Measurements from ENCODE around the gene STEEP1. TPM values are rescaled to one million over a fixed set of nuclear protein-coding genes. Genes with fewer than 3 reads are reported as not detected.

Gene STEEP1
- total RNA-seq, 1 donor from 2014 or later, result 18.3 TPM

DNA sequence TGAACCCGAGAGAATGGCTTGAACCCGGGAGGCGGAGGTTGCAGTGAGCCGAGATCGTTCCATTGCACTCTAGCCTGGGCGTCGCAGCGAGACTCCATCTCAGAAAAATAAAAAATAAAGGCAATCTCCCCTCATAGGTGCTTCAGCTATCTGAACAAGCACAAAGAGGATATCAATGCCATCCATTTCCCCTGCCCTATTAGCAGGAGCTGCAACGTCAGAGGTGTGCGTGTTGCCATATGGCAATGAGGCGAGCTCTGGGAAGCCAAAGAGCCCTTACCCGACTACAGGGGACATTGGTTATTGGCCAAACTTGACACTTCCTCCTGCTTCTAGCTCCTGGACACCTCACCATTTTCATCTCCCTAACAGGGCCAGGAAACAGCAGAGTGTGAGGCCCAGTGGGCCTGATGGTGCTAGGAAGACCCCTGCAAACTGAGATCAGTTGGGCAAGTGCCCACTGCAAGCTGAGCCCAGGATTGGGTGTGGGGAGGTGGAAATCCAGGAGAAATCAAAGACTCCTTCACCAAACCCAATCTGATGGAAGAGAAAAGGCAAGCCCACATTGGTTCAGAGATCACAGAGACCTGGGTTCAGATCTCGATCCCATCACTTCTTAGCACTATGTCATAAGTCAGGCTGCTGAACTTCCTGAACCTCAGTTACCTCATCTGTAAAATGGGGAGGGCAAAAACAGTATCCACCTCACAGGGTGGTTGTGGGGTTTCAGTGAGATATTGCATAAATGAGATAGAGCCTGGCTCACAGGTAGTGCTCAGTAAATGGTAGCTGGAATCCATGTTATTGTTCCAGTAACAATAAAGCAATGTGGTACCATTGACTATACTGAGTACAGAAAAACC lies 75.8 kb downstream of the STEEP1 start:
- DNase-seq (ENCODE audit: low spot score, unreplicated experiment), result no peak
- no peak overlapping the region for H3K27ac Mint-ChIP-seq
- peaks cover 14% of the 10 kb centered on the region for H3K9me3 Mint-ChIP-seq (ENCODE audit: low read depth)
- TF ChIP-seq, protein P1, sequence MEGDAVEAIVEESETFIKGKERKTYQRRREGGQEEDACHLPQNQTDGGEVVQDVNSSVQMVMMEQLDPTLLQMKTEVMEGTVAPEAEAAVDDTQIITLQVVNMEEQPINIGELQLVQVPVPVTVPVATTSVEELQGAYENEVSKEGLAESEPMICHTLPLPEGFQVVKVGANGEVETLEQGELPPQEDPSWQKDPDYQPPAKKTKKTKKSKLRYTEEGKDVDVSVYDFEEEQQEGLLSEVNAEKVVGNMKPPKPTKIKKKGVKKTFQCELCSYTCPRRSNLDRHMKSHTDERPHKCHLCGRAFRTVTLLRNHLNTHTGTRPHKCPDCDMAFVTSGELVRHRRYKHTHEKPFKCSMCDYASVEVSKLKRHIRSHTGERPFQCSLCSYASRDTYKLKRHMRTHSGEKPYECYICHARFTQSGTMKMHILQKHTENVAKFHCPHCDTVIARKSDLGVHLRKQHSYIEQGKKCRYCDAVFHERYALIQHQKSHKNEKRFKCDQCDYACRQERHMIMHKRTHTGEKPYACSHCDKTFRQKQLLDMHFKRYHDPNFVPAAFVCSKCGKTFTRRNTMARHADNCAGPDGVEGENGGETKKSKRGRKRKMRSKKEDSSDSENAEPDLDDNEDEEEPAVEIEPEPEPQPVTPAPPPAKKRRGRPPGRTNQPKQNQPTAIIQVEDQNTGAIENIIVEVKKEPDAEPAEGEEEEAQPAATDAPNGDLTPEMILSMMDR (IDR thresholded peaks at IDR 0.05; ENCODE audit: unreplicated experiment), result no peak
- no peaks in the 10 kb centered on the region for H3K36me3 Mint-ChIP-seq (ENCODE audit: insufficient read depth)
- no peak overlapping the region for H3K4me3 Mint-ChIP-seq (ENCODE audit: low read depth)
- peaks cover under 1% of the 10 kb centered on the region for H3K27me3 Mint-ChIP-seq
- no peaks in the 10 kb centered on the region for H3K4me1 Mint-ChIP-seq (ENCODE audit: low read depth)

- H3K4me1 Mint-ChIP-seq (ENCODE audit: low read depth), result no peaks in the 10 kb centered on the region
- H3K4me3 Mint-ChIP-seq (ENCODE audit: low read depth), result no peak overlapping the region
- TF ChIP-seq, protein P1 (IDR thresholded peaks at IDR 0.05; ENCODE audit: unreplicated experiment), result peak; percentile 62
- no peak overlapping the region for H3K27ac Mint-ChIP-seq
- no peak for DNase-seq (ENCODE audit: low spot score, unreplicated experiment)
- peaks cover 2% of the 10 kb centered on the region for H3K27me3 Mint-ChIP-seq
- H3K9me3 Mint-ChIP-seq (ENCODE audit: low read depth), result peaks cover 14% of the 10 kb centered on the region
- H3K36me3 Mint-ChIP-seq (ENCODE audit: insufficient read depth), result no peaks in the 10 kb centered on the region
These were observed 76.5 kb downstream of the STEEP1 start for GRCh38 chrX:119488749-119489148.

Other genes starting within 250 kb of the STEEP1 start
- gene SLC25A43, start 166.1 kb downstream of the STEEP1 start, total RNA-seq, result 4.1 and 4.9 TPM in 2 replicates
- 224 and 225 TPM in 2 replicates for gene SLC25A5, start 97.0 kb downstream of the STEEP1 start, total RNA-seq
- gene UBE2A, start 9.2 kb upstream of the STEEP1 start, total RNA-seq, result 49.4 and 55.0 TPM in 2 replicates
- 11.7 and 12.5 TPM in 2 replicates for gene NKRF, start 41.0 kb upstream of the STEEP1 start, total RNA-seq
- gene SEPTIN6, start 127.8 kb upstream of the STEEP1 start, total RNA-seq, result 37.1 and 40.2 TPM in 2 replicates
- gene SOWAHD, start 193.2 kb upstream of the STEEP1 start, total RNA-seq, result 0.69 and 0.91 TPM in 2 replicates
- 2,140 and 2,224 TPM in 2 replicates for gene RPL39, start 226.2 kb upstream of the STEEP1 start, total RNA-seq